Osteoblast (primary cell): ENCODE data around the gene DLGAP1. TPM values are rescaled to one million over a fixed set of nuclear protein-coding genes. Genes with fewer than 3 reads are reported as not detected.

Experiments
- DNase-seq: peaks from one replicate; pipeline ENCODE4 v3.0.0; 2011; ENCODE audit warnings: low spot score, mixed read lengths; ENCODE audit not compliant: insufficient read length; ENCODE audit errors: missing footprints
- H2AFZ ChIP-seq: 2 replicates; pipeline ENCODE4 v1.6.0; 2011; ENCODE audit warnings: mild to moderate bottlenecking, low read length
- H3K27ac ChIP-seq: 2 replicates; pipeline ENCODE4 v1.5.1; 2011; ENCODE audit warnings: mild to moderate bottlenecking, low read depth, low read length, moderate library complexity
- H3K27me3 ChIP-seq: 2 replicates; pipeline ENCODE4 v1.6.0; 2012; ENCODE audit warnings: mild to moderate bottlenecking, control low read depth, inconsistent platforms, low read length, moderate library complexity; ENCODE audit not compliant: insufficient read depth
- H3K36me3 ChIP-seq: 2 replicates; pipeline ENCODE4 v1.5.1; 2011; ENCODE audit warnings: mild to moderate bottlenecking, low read length, control low read depth, moderate library complexity; ENCODE audit not compliant: insufficient read depth
- H3K4me1 ChIP-seq: 2 replicates; pipeline ENCODE4 v1.5.1; 2011; ENCODE audit warnings: mild to moderate bottlenecking, low read length, control low read depth, moderate library complexity; ENCODE audit not compliant: insufficient read depth
- H3K4me2 ChIP-seq: 2 replicates; pipeline ENCODE4 v1.6.0; 2011; ENCODE audit warnings: mild to moderate bottlenecking, low read length; ENCODE audit not compliant: insufficient read depth
- H3K4me3 ChIP-seq: fragments of 200-600 bp; sonication (generic); 3 replicates; pipeline ENCODE4 v1.5.1; 2012; ENCODE audit warnings: mild to moderate bottlenecking, low read length, inconsistent platforms; ENCODE audit not compliant: insufficient read depth
- H3K79me2 ChIP-seq: 2 replicates; pipeline ENCODE4 v1.6.0; 2012; ENCODE audit warnings: mild to moderate bottlenecking, low read length, control low read depth, inconsistent platforms; ENCODE audit not compliant: insufficient read depth
- H3K9me3 ChIP-seq: 2 replicates; pipeline ENCODE4 v1.5.1; 2011; ENCODE audit warnings: low read depth, low read length, control low read depth
- H4K20me1 ChIP-seq: 2 replicates; pipeline ENCODE4 v1.6.0; 2012; ENCODE audit warnings: mild to moderate bottlenecking, low read length, control low read depth; ENCODE audit not compliant: insufficient read depth
- CTCF ChIP-seq: IDR thresholded peaks from 2 replicates; pipeline ENCODE4 v1.5.1; 2011; ENCODE audit warnings: mild to moderate bottlenecking, low read depth, low read length, moderate library complexity; ENCODE audit errors: extremely low read depth
- total RNA-seq: library from RNA; depleted of rRNA; stranded (reverse); fragments of >200 nt; gene quantifications from 2 replicates; pipeline ENCODE4 v1.2.3, GENCODE V29; 2012

Gene DLGAP1
- total RNA-seq, 1 donor = not detected

DNA sequence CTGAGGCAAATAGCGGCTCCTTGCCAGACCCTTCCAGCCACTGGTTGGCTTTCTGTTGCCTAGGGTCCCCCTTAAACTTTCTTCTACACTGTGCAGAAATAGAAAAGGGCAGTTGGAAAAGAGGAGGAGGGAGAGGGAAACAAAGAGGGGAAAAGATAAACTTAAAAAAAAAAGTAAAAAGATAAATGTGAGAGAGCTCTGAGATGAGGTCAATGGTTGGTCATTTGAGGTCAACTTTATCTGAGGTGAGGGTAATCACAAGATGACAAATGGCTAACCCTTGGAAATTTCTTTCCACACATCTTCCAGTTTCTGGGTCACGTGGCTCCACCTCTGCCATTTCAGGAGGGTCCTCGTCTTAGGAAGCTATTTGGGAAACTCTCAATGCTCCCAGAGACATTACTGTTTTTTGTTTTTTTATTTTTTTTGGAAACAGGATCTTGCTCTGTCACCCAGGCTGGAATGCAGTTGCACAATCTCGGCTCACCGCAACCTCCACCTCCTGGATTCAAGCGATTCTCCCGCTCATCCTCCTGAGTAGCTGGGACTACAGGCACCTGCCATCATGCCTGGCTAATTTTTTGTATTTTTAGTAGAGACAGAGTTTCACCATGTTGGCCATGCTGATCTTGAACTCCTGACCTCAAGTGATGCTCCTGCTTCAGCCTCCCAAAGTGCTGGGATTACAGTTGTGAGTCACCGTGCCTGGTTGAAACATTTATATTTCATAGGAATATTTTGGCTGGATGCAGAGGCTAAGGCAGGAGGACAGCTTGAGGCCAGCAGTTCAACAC, 805.3 kb downstream of the DLGAP1 start:
- H3K27me3 ChIP-seq = no peaks in the 10 kb centered on the region
- H3K4me2 ChIP-seq = peak overlapping the region; percentile 24
- H2AFZ ChIP-seq = peak overlapping the region; percentile 37
- H3K27ac ChIP-seq = peak overlapping the region; percentile 92
- H3K4me3 ChIP-seq = no peak overlapping the region
- no peaks in the 10 kb centered on the region for H4K20me1 ChIP-seq
- H3K79me2 ChIP-seq = no peaks in the 10 kb centered on the region
- H3K36me3 ChIP-seq = no peaks in the 10 kb centered on the region
- no peaks in the 10 kb centered on the region for H3K9me3 ChIP-seq
- TF ChIP-seq CTCF = no peak
- DNase-seq = peak; percentile 85
- peaks cover 36% of the 10 kb centered on the region for H3K4me1 ChIP-seq

- Histone ChIP-seq H4K20me1 (no peaks in the 10 kb centered on the region), H3K27ac (peak overlapping the region; percentile 92)
- DNase-seq = no peak
These were observed 805.9 kb downstream of the DLGAP1 start for GRCh38 chr18:3649135-3649632.

DNA sequence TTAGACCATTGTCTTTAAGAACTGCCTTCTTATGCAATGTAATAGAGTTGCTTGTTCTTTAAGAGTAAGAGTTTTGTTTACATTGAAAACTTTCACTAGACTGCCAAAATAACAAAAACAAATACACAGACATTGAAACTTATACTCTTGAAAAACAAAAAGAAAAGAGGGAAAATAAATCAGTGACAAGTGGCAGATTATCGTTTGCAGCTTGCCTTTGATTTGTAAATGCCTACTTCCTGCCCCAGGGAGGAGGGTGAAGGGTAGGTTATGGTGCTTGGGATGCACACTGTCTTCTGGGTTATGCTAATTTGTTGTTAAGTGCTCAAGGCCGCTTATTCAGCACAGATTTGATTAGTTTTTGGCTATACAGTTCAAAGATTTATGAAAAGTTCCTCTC, 806.5 kb downstream of the DLGAP1 start:
- no peaks in the 10 kb centered on the region for H4K20me1 ChIP-seq
- no peak for TF ChIP-seq CTCF
- H3K79me2 ChIP-seq = no peaks in the 10 kb centered on the region
- no peak overlapping the region for H3K4me3 ChIP-seq
- no peaks in the 10 kb centered on the region for H3K9me3 ChIP-seq
- no peak for DNase-seq
- H2AFZ ChIP-seq = no peak overlapping the region
- H3K27me3 ChIP-seq = no peaks in the 10 kb centered on the region
- no peak overlapping the region for H3K4me2 ChIP-seq
- H3K36me3 ChIP-seq = no peaks in the 10 kb centered on the region
- H3K27ac ChIP-seq = peak overlapping the region; percentile 92
- peaks cover 36% of the 10 kb centered on the region for H3K4me1 ChIP-seq

More at GRCh38 chr18:3649135-3649632, 805.9 kb downstream of the DLGAP1 start:
- H3K9me3 ChIP-seq = no peaks in the 10 kb centered on the region
- peak overlapping the region; percentile 37 for H2AFZ ChIP-seq
- no peaks in the 10 kb centered on the region for H3K36me3 ChIP-seq
- H3K4me2 ChIP-seq = peak overlapping the region; percentile 24
- no peaks in the 10 kb centered on the region for H3K27me3 ChIP-seq
- H3K79me2 ChIP-seq = no peaks in the 10 kb centered on the region
- H3K4me1 ChIP-seq = peaks cover 36% of the 10 kb centered on the region
- TF ChIP-seq CTCF = no peak
- peak overlapping the region; percentile 7 for H3K4me3 ChIP-seq

DNA sequence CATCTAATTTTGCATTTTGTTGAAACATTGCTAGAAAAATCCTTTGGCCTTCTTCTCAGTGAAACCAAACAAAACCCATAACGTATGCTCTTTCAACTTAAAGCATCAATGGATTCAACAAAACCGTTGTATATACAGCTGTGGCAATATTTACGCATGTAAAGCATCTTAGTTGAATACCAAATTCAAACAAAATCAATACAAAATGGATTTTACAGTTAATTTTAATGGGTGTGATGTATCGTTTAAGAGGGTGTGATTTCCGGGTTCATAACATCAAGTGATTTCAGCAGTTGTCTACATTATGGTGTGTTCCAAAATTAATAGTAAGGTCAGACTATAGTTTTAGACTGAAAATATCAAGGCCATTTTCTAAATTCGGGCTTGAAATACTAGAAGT, 806.9 kb downstream of the DLGAP1 start:
- Histone ChIP-seq H3K27me3 (no peaks in the 10 kb centered on the region), H3K9me3 (no peaks in the 10 kb centered on the region), H3K4me2 (no peak overlapping the region), H3K4me1 (peaks cover 32% of the 10 kb centered on the region), H4K20me1 (no peaks in the 10 kb centered on the region), H3K36me3 (no peaks in the 10 kb centered on the region), H3K4me3 (no peak overlapping the region), H2AFZ (no peak overlapping the region), H3K27ac (no peak overlapping the region), H3K79me2 (no peaks in the 10 kb centered on the region)
- no peak for DNase-seq
- no peak for TF ChIP-seq CTCF
